Measurements from ENCODE around the gene ULBP1. TPM values are rescaled to one million over a fixed set of nuclear protein-coding genes. Genes with fewer than 3 reads are reported as not detected.

ULBP1 gene
- total and polyA plus RNA-seq, 8 donors, result 0.02 to 1.3 (median 0.09) TPM; not detected in 3

GRCh38 chr6:149984773-149985172, 21.0 kb downstream of the ULBP1 start:
- Histone ChIP-seq H3K4me1 (peaks cover 0 to 5% (median 1%) of the 10 kb centered on the region in 3 donors), H3K9me3 (no peaks in the 10 kb centered on the region), H3K27ac (no peak overlapping the region), H3K36me3 (no peaks in the 10 kb centered on the region), H3K27me3 (peaks cover 0 to 21% (median 6%) of the 10 kb centered on the region in 4 donors), H3K4me3 (no peak overlapping the region)
- TF ChIP-seq CTCF (IDR thresholded peaks at IDR 0.05), result no peak
- intact Hi-C loops (cut with DNase I), result no loop called here
- ATAC-seq (no peak), FAIRE-seq (no peak), DNase-seq (no peak)
- WGBS, 2 donors, result 40 to 76% methylated on average over 5 of the region's 5 CpGs

- WGBS, 2 donors, result 43 to 57% methylated on average over 5 of the region's 5 CpGs
- Histone ChIP-seq H3K4me3 (no peak overlapping the region), H3K4me1 (peaks cover 6 to 8% (median 6%) of the 10 kb centered on the region in 3 donors), H3K27me3 (peaks cover 0 to 24% (median 5%) of the 10 kb centered on the region in 4 donors), H3K9me3 (no peaks in the 10 kb centered on the region), H3K36me3 (no peaks in the 10 kb centered on the region), H3K27ac (no peak overlapping the region)
- intact Hi-C loops (cut with DNase I), result no loop called here
- ATAC-seq, result no peak
- DNase-seq, result no peak
- no peak for TF ChIP-seq CTCF (IDR thresholded peaks at IDR 0.05)
- no peak for FAIRE-seq
Observed at GRCh38 chr6:149985481-149985937, 21.8 kb downstream of the ULBP1 start.

GRCh38 chr6:149987602-149988107, 23.9 kb downstream of the ULBP1 start:
- 62 to 81% methylated on average over 2 of the region's 2 CpGs for WGBS, 2 donors
- FAIRE-seq (no peak), DNase-seq (no peak), ATAC-seq (no peak)
- no peaks in the 10 kb centered on the region for H3K36me3 ChIP-seq
- no peaks in the 10 kb centered on the region for H3K9me3 ChIP-seq
- H3K27ac ChIP-seq, result no peak overlapping the region
- no peak overlapping the region for H3K4me3 ChIP-seq
- peaks cover 0 to 32% (median 7%) of the 10 kb centered on the region in 4 donors for H3K27me3 ChIP-seq
- peaks cover 7 to 16% (median 12%) of the 10 kb centered on the region in 3 donors for H3K4me1 ChIP-seq
- intact Hi-C loops (cut with DNase I), result no loop called here
- TF ChIP-seq CTCF (IDR thresholded peaks at IDR 0.05), result no peak

- no peaks in the 10 kb centered on the region for H3K9me3 ChIP-seq
- intact Hi-C loops (cut with DNase I), result no loop called here
- 10 to 14% methylated on average over 17 of the region's 17 CpGs for WGBS, 2 donors
- ATAC-seq, result peak; percentile 60 to 80 (median 70)
- peaks cover 7 to 16% (median 12%) of the 10 kb centered on the region in 3 donors for H3K4me1 ChIP-seq
- FAIRE-seq, result no peak
- peak in 3 of 6 donors; percentile 47 to 63 (median 47) for DNase-seq
- no peak for TF ChIP-seq CTCF (IDR thresholded peaks at IDR 0.05)
- H3K27me3 ChIP-seq, result peaks cover 0 to 39% (median 7%) of the 10 kb centered on the region in 4 donors
- H3K27ac ChIP-seq, result no peak overlapping the region
- no peaks in the 10 kb centered on the region for H3K36me3 ChIP-seq
- no peak overlapping the region for H3K4me3 ChIP-seq
Observed at GRCh38 chr6:149988550-149989346, 25.0 kb downstream of the ULBP1 start.
